ENCODE measurements around the gene HSF5.

Gene HSF5

DNA sequence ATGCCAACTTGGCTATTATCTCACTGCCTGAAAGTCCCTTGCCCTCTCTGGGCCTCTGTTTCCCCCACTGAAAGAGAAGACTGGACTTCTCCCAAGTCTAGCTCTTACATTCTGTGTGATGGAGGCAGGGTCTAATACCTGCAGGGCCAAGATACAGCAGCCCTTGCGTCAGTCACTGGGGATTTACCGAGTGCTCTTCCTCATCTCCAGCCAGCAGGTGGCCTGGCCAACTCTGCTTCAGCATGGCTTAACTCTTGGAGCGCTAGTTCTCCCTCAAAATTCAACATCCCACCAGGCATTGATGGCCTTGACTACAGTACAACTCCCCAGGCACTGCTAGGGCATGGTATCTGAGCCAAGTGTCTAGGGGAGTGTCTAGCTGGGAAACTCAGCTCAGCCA lies 46.1 kb upstream of the HSF5 start:
- no peak overlapping the region for H3K4me3 ChIP-seq (ENCODE audit: low read depth, low read length)
- no peak for DNase-seq (ENCODE audit: low read depth)
- TF ChIP-seq MYC (IDR thresholded peaks at IDR 0.05; ENCODE audit: low read depth, low read length) (no peak), POLR2A (IDR thresholded peaks at IDR 0.05; ENCODE audit: extremely low read depth, insufficient read length) (no peak), MAX (IDR thresholded peaks at IDR 0.05; ENCODE audit: low read depth, low read length) (no peak)
- TF ChIP-seq, protein P1, sequence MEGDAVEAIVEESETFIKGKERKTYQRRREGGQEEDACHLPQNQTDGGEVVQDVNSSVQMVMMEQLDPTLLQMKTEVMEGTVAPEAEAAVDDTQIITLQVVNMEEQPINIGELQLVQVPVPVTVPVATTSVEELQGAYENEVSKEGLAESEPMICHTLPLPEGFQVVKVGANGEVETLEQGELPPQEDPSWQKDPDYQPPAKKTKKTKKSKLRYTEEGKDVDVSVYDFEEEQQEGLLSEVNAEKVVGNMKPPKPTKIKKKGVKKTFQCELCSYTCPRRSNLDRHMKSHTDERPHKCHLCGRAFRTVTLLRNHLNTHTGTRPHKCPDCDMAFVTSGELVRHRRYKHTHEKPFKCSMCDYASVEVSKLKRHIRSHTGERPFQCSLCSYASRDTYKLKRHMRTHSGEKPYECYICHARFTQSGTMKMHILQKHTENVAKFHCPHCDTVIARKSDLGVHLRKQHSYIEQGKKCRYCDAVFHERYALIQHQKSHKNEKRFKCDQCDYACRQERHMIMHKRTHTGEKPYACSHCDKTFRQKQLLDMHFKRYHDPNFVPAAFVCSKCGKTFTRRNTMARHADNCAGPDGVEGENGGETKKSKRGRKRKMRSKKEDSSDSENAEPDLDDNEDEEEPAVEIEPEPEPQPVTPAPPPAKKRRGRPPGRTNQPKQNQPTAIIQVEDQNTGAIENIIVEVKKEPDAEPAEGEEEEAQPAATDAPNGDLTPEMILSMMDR (IDR thresholded peaks at IDR 0.05; ENCODE audit: low read depth, low read length), result no peak

- TF ChIP-seq MAX (IDR thresholded peaks at IDR 0.05; ENCODE audit: low read depth, low read length), result no peak
- no peak for TF ChIP-seq MYC (IDR thresholded peaks at IDR 0.05; ENCODE audit: low read depth, low read length)
- no peak for DNase-seq (ENCODE audit: low read depth)
- H3K4me3 ChIP-seq (ENCODE audit: low read depth, low read length), result no peak overlapping the region
Observed at GRCh38 chr17:58533616-58534188, 45.5 kb upstream of the HSF5 start.

DNA sequence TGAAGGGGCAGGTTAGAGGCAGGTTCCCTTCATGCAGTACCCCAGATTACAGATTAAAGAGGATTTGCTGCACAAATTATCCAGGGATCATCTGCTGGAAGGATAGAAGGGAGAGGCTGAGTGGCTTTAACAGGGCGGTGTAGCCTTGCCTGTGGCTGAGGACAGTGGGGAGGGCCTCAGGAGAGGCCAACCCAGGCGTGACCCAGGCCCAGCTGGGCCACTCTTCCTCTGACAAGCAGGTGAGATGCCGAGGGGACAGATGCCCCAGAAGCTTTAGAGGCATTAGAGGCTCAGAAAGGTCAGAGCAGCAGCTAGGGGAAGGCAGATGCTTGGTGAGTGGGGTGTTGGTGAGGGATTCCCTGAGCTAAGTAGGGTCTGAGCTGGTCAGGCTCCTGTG lies 44.3 kb upstream of the HSF5 start:
- H3K4me3 ChIP-seq (ENCODE audit: low read depth, low read length), result no peak overlapping the region
- no peak for TF ChIP-seq POLR2A (IDR thresholded peaks at IDR 0.05; ENCODE audit: extremely low read depth, insufficient read length)
- TF ChIP-seq, protein P1 (IDR thresholded peaks at IDR 0.05; ENCODE audit: low read depth, low read length), result no peak
- no peak for TF ChIP-seq MAX (IDR thresholded peaks at IDR 0.05; ENCODE audit: low read depth, low read length)
- TF ChIP-seq MYC (IDR thresholded peaks at IDR 0.05; ENCODE audit: low read depth, low read length), result no peak
- no peak for DNase-seq (ENCODE audit: low read depth)

DNA sequence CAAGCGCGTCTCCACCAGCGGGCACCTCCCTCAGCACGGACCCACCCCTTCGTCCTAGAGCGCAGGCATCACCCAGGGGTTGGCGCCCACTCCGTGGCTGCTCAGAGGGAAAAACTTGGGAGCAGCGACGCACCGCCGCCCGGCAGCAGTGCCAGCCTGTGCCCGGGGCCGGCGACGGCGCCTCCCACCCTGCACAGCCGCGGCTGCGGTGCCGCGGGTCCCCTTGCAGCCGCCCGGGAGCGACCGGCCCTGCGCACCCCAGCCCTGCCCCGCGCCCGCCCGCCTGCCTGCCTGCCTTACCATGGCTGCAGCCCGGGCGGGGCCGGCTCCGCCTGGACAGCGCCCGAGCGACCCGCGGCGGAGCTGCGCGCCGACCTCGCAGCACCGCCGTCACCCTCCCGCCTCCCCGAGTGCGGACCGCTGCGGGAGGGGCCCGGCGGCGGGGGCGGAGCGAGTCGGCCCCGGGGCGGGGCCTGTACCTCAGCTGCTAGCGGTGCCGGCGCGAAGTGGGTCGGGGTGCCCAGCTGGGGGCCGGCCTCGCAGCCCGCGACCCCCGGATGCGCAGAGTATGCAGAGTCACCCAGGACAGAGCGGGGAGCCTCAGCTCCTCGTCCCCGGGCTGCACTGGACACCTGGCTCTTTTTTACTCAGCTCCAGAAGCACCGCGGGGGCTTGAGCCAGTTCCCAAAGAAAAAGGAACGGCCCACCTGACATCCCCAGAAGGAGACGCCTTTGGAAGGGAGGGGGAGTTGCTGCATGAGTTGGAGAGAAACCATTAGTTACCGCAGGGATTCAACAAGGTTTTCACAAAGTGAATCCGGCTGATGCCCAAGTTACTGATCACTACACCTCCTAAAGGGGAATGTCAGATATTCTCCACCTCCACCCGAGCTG lies 43.7 kb upstream of the HSF5 start:
- no peak for TF ChIP-seq MYC (IDR thresholded peaks at IDR 0.05; ENCODE audit: low read depth, low read length)
- TF ChIP-seq MAX (IDR thresholded peaks at IDR 0.05; ENCODE audit: low read depth, low read length), result no peak
- no peak for TF ChIP-seq POLR2A (IDR thresholded peaks at IDR 0.05; ENCODE audit: extremely low read depth, insufficient read length)
- TF ChIP-seq, protein P1 (IDR thresholded peaks at IDR 0.05; ENCODE audit: low read depth, low read length), result no peak
- DNase-seq (ENCODE audit: low read depth), result peak; percentile 56
- H3K4me3 ChIP-seq (ENCODE audit: low read depth, low read length), result no peak overlapping the region

DNA sequence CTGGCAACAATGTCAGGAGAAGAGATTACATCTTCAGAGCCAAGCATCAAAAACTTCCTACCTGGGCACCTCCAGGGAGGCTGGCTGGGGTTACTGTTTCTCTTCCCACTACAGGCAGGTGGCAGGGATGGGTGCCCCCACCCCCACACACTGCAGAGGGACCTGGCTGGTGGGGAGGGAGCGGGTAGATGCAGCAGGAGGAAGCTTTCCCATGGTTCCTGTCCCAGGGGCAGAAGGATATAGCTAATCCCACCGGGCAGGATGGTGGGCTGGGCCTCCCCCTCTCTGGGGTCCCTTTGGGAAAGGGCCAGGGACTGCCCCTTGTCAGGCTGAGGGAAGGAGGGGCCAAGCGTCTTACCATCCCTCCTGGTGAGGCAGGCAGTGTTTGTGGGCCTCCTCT lies 42.9 kb upstream of the HSF5 start:
- H3K4me3 ChIP-seq (ENCODE audit: low read depth, low read length), result no peak overlapping the region
- no peak for DNase-seq (ENCODE audit: low read depth)
- no peak for TF ChIP-seq MAX (IDR thresholded peaks at IDR 0.05; ENCODE audit: low read depth, low read length)
- no peak for TF ChIP-seq MYC (IDR thresholded peaks at IDR 0.05; ENCODE audit: low read depth, low read length)
- no peak for TF ChIP-seq POLR2A (IDR thresholded peaks at IDR 0.05; ENCODE audit: extremely low read depth, insufficient read length)
- TF ChIP-seq, protein P1 (IDR thresholded peaks at IDR 0.05; ENCODE audit: low read depth, low read length), result no peak

GRCh38 chr17:58530655-58531054 lies 42.4 kb upstream of the HSF5 start:
- H3K4me3 ChIP-seq (ENCODE audit: low read depth, low read length), result no peak overlapping the region
- TF ChIP-seq MAX (IDR thresholded peaks at IDR 0.05; ENCODE audit: low read depth, low read length), result no peak
- no peak for TF ChIP-seq POLR2A (IDR thresholded peaks at IDR 0.05; ENCODE audit: extremely low read depth, insufficient read length)
- no peak for TF ChIP-seq MYC (IDR thresholded peaks at IDR 0.05; ENCODE audit: low read depth, low read length)
- TF ChIP-seq, protein P1 (IDR thresholded peaks at IDR 0.05; ENCODE audit: low read depth, low read length), result no peak
- DNase-seq (ENCODE audit: low read depth), result no peak

All from NB4 (cell line).